Activated CD4-positive, alpha-beta T cell treated with anti-CD3 and anti-CD28 coated beads, Interleukin-2, amount 50 U/mL, for 4 hours (primary cell): ENCODE data around the gene THAP3.
A peak's percentile ranks its signal among the peaks of the same experiment; 100 is the strongest.
"Not testable (repeated sequence)": the region's sequence is repeated elsewhere in the genome, so short reads cannot be mapped to it uniquely, and the experiment has no call there.

Source experiments
- DNase-seq, 2 experiments: peaks; one replicate each; pipeline ENCODE4 v3.0.0-alpha.2; 2020

Gene THAP3

GRCh38 chr1:6591222-6591621 lies 33.4 kb upstream of the THAP3 start:
- DNase-seq = no peak

- no peak for DNase-seq
Observed at GRCh38 chr1:6591644-6592043, 33.0 kb upstream of the THAP3 start.

GRCh38 chr1:6592441-6592840 lies 32.2 kb upstream of the THAP3 start:
- DNase-seq = no peak

GRCh38 chr1:6592865-6593593 lies 31.6 kb upstream of the THAP3 start:
- DNase-seq = no peak

- DNase-seq = no peak
Observed at GRCh38 chr1:6593810-6594209, 30.9 kb upstream of the THAP3 start.

- DNase-seq = no peak
Observed at GRCh38 chr1:6594977-6595740, 29.5 kb upstream of the THAP3 start.

GRCh38 chr1:6596351-6596750 lies 28.3 kb upstream of the THAP3 start:
- DNase-seq = no peak

GRCh38 chr1:6596886-6597776 lies 27.5 kb upstream of the THAP3 start:
- DNase-seq = no peak

- DNase-seq = no peak
Observed at GRCh38 chr1:6597777-6598131, 26.9 kb upstream of the THAP3 start.

- DNase-seq = peak; percentile 60 to 68
Observed at GRCh38 chr1:6599141-6599975, 25.3 kb upstream of the THAP3 start.

GRCh38 chr1:6599991-6600390 lies 24.7 kb upstream of the THAP3 start:
- DNase-seq = not testable (repeated sequence)

- no peak for DNase-seq
Observed at GRCh38 chr1:6600410-6601048, 24.1 kb upstream of the THAP3 start.

GRCh38 chr1:6601049-6601922 lies 23.4 kb upstream of the THAP3 start:
- peak; percentile 79 to 84 for DNase-seq

GRCh38 chr1:6601923-6602668 lies 22.6 kb upstream of the THAP3 start:
- peak in 1 of 2 experiments; percentile 22 for DNase-seq

GRCh38 chr1:6602669-6603237 lies 21.9 kb upstream of the THAP3 start, which contains the start of gene KLHL21:
Gene KLHL21 (minus strand): TSS chr1:6602869. CDS start chr1:6602817, 52 bp downstream.
- peak; percentile 85 to 87 for DNase-seq

GRCh38 chr1:6603238-6603914 lies 21.3 kb upstream of the THAP3 start:
- DNase-seq = peak; percentile 39 to 42

GRCh38 chr1:6603915-6604558 lies 20.6 kb upstream of the THAP3 start:
- no peak for DNase-seq

- peak; percentile 10 to 24 for DNase-seq
Observed at GRCh38 chr1:6612641-6613360, 11.9 kb upstream of the THAP3 start.
